Panc1 (cell line): ENCODE data around the gene CUX1. TPM values are rescaled to one million over a fixed set of nuclear protein-coding genes. Genes with fewer than 3 reads are reported as not detected.

Experiments
- ATAC-seq: fragments of 200-7000 bp; cut with Tn5 transposase; 2 replicates; pipeline ENCODE4 v1.9.1; 2020; ENCODE audit warnings: mild to moderate bottlenecking, moderate library complexity
- BruUV-seq: library from RNA; stranded (reverse); fragments of 400-500 nt; replicated peaks from 2 replicates; lab custom pipeline; 2021; lab: Mats Ljungman, UMichigan
- CTCF ChIA-PET: fragments of 300-600 bp; sonication (Branson Sonifier 250); formaldehyde crosslinking; loops from one replicate; lab custom pipeline; 2022; ENCODE audit warnings: antibody characterized with exemption; lab: Charles Lee
- POLR2A ChIA-PET: fragments of 300-600 bp; sonication (Branson Sonifier 250); formaldehyde crosslinking; loops from one replicate; lab custom pipeline; 2022; ENCODE audit warnings: antibody characterized with exemption; lab: Charles Lee
- DNase-seq: peaks from one replicate; pipeline ENCODE4 v3.0.0-alpha.2; 2010; ENCODE audit warnings: low read depth, low spot score
- H3K27ac ChIP-seq: 2 replicates; pipeline ENCODE4 v1.5.1; 2011; ENCODE audit warnings: mild to moderate bottlenecking, low read length, inconsistent platforms
- H3K27me3 ChIP-seq: fragments of 200-500 bp; sonication (Bioruptor generic); 2 replicates; pipeline ENCODE4 v1.6.0; 2014; ENCODE audit warnings: low read length, inconsistent platforms; ENCODE audit not compliant: control insufficient read depth, insufficient read depth
- H3K36me3 ChIP-seq: fragments of 200-500 bp; sonication (Bioruptor generic); 2 replicates; pipeline ENCODE4 v1.5.1; 2014; ENCODE audit warnings: inconsistent platforms, mild to moderate bottlenecking, low read length, moderate library complexity; ENCODE audit not compliant: control insufficient read depth, insufficient read depth
- H3K4me1 ChIP-seq: 2 replicates; pipeline ENCODE4 v1.5.1; 2011; ENCODE audit warnings: inconsistent platforms, mild to moderate bottlenecking, low read length, moderate library complexity; ENCODE audit not compliant: control insufficient read depth, insufficient read depth
- H3K4me3 ChIP-seq, 2 experiments: 2 replicates each; pipeline ENCODE4 v1.5.1; 2011 to 2012; ENCODE audit warnings: low read depth in 2 of 2, low read length in 2 of 2, mild to moderate bottlenecking in 2 of 2, inconsistent platforms in 1 of 2, moderate library complexity in 1 of 2
- H3K9me3 ChIP-seq: fragments of 200-500 bp; sonication (Bioruptor generic); 2 replicates; pipeline ENCODE4 v1.5.1; 2014; ENCODE audit warnings: low read depth, mild to moderate bottlenecking, inconsistent platforms, low read length, moderate library complexity; ENCODE audit not compliant: control insufficient read depth, insufficient read depth
- CTCF ChIP-seq: fragments of 450-650 bp; IDR thresholded peaks from 2 replicates; pipeline ENCODE4 v1.5.1; 2017; ENCODE audit warnings: mild to moderate bottlenecking
- POLR2AphosphoS5 ChIP-seq: IDR thresholded peaks from 2 replicates; pipeline ENCODE4 v1.6.1; 2012; ENCODE audit warnings: mild to moderate bottlenecking, low read depth, low read length, moderate library complexity
- REST ChIP-seq, 2 experiments: IDR thresholded peaks; 2 replicates each; pipeline ENCODE4 v1.6.1; 2011 to 2012; ENCODE audit warnings: low read depth in 2 of 2, control low read depth in 1 of 2, low read length in 1 of 2, mild to moderate bottlenecking in 1 of 2, moderate library complexity in 1 of 2; ENCODE audit not compliant: insufficient read depth in 1 of 2
- SIN3A ChIP-seq: IDR thresholded peaks from 2 replicates; pipeline ENCODE4 v1.6.1; 2012; ENCODE audit warnings: low read depth, mild to moderate bottlenecking, low read length, moderate library complexity, borderline replicate concordance; ENCODE audit not compliant: insufficient read depth
- TCF7L2 ChIP-seq: IDR thresholded peaks from 2 replicates; pipeline ENCODE4 v1.6.1; 2011; ENCODE audit warnings: mild to moderate bottlenecking, low read depth, low read length, inconsistent platforms
- in situ Hi-C: cut with HindIII; loops from 2 replicates; pipeline ENCODE4 v1.10.0; 2016; ENCODE audit warnings: low sequenced_read_pairs, low pct_unique_long_range_greater_than_20kb
- intact Hi-C: fragments of 100-400 bp; cut with micrococcal nuclease; formaldehyde crosslinking; loops from one replicate; pipeline ENCODE4 v1.10.0; 2022; ENCODE audit not compliant: unreplicated experiment
- total RNA-seq: library from RNA; stranded (reverse); gene quantifications from one replicate; pipeline ENCODE4 v1.2.1, GENCODE V29; 2021; ENCODE audit not compliant: unreplicated experiment

CUX1 gene
- total RNA-seq, 1 experiment from 2014 or later = 50.9 TPM

- Histone ChIP-seq H3K36me3 (no peaks in the 10 kb centered on the region), H3K9me3 (no peaks in the 10 kb centered on the region), H3K27ac (no peak overlapping the region), H3K4me3 (no peak overlapping the region), H3K4me1 (no peaks in the 10 kb centered on the region), H3K27me3 (no peaks in the 10 kb centered on the region)
- DNase-seq (no peak), ATAC-seq (no peak)
- TF ChIP-seq SIN3A = no peak
- no peak for TF ChIP-seq REST (IDR thresholded peaks at IDR 0.05; ENCODE audit: insufficient read depth in 1 of 2, low read depth in 2 of 2, low read length in 1 of 2)
- no peak for TF ChIP-seq CTCF
- no peak for TF ChIP-seq POLR2AphosphoS5
- no peak for TF ChIP-seq TCF7L2
- ChIA-PET POLR2A (no interaction called here), CTCF (no interaction called here)
- intact Hi-C loops (no loop called here), in situ Hi-C loops (no loop called here)
- no TSS peak for BruUV-seq
Observed at GRCh38 chr7:102096706-102097427, 279.4 kb downstream of the CUX1 start.

GRCh38 chr7:102097601-102098161 lies 280.3 kb downstream of the CUX1 start:
- H3K36me3 ChIP-seq = no peaks in the 10 kb centered on the region
- no peaks in the 10 kb centered on the region for H3K27me3 ChIP-seq
- H3K4me1 ChIP-seq = no peaks in the 10 kb centered on the region
- no peak overlapping the region for H3K27ac ChIP-seq
- no TSS peak for BruUV-seq
- TF ChIP-seq TCF7L2 = no peak
- H3K4me3 ChIP-seq = no peak overlapping the region
- H3K9me3 ChIP-seq = no peaks in the 10 kb centered on the region
- ATAC-seq (no peak), DNase-seq (no peak)
- ChIA-PET CTCF (no interaction called here), POLR2A (no interaction called here)
- in situ Hi-C loops = no loop called here
- intact Hi-C loops = no loop called here

- in situ Hi-C loops = no loop called here
- Histone ChIP-seq H3K27me3 (no peaks in the 10 kb centered on the region), H3K9me3 (no peaks in the 10 kb centered on the region), H3K27ac (no peak overlapping the region), H3K36me3 (no peaks in the 10 kb centered on the region), H3K4me3 (no peak overlapping the region), H3K4me1 (no peaks in the 10 kb centered on the region)
- DNase-seq (no peak), ATAC-seq (no peak)
- CTCF ChIA-PET = no interaction called here
- POLR2A ChIA-PET = no interaction called here
- no TSS peak for BruUV-seq
- intact Hi-C loops = no loop called here
- no peak for TF ChIP-seq POLR2AphosphoS5
- no peak for TF ChIP-seq TCF7L2
- no peak for TF ChIP-seq SIN3A
- no peak for TF ChIP-seq CTCF
- TF ChIP-seq REST (IDR thresholded peaks at IDR 0.05; ENCODE audit: insufficient read depth in 1 of 2, low read depth in 2 of 2, low read length in 1 of 2) = no peak
Observed at GRCh38 chr7:102098986-102099385, 281.6 kb downstream of the CUX1 start.
